DND-41 (cell line): ENCODE results near the gene ADRA2B.
"Not testable (repeated sequence)": the region's sequence is repeated elsewhere in the genome, so short reads cannot be mapped to it uniquely, and the experiment has no call there.

Experiments used
- ATAC-seq: fragments of 200-7000 bp; cut with Tn5 transposase; 3 replicates; pipeline ENCODE4 v1.9.1; 2021; ENCODE audit warnings: low read depth; ENCODE audit not compliant: insufficient read depth
- DNase-seq: peaks from one replicate; pipeline ENCODE4 v3.0.0-alpha.2; 2020
- H2AFZ ChIP-seq: 2 replicates; pipeline ENCODE4 v1.6.0; 2012; ENCODE audit warnings: low read depth, low read length
- H3K27ac ChIP-seq: 2 replicates; pipeline ENCODE4 v1.5.1; 2012; ENCODE audit warnings: low read length, inconsistent platforms
- H3K27me3 ChIP-seq: fragments of 200-600 bp; sonication (generic); 2 replicates; pipeline ENCODE4 v1.6.0; 2012; ENCODE audit warnings: low read length, mild to moderate bottlenecking, inconsistent platforms; ENCODE audit not compliant: insufficient read depth, poor library complexity
- H3K36me3 ChIP-seq: 2 replicates; pipeline ENCODE4 v1.5.1; 2012; ENCODE audit warnings: low read length, inconsistent platforms; ENCODE audit not compliant: insufficient read depth
- H3K4me1 ChIP-seq: 2 replicates; pipeline ENCODE4 v1.5.1; 2012; ENCODE audit warnings: mild to moderate bottlenecking, low read length; ENCODE audit not compliant: insufficient read depth
- H3K4me2 ChIP-seq: 2 replicates; pipeline ENCODE4 v1.6.0; 2012; ENCODE audit warnings: mild to moderate bottlenecking, moderate library complexity, low read length, inconsistent platforms; ENCODE audit not compliant: insufficient read depth
- H3K4me3 ChIP-seq, 2 experiments: fragments of 200-600 bp in 1 of 2; shearing (Covaris generic) in 1 of 2; 2 replicates each; pipeline ENCODE4 v1.5.1; 2012 to 2016; ENCODE audit warnings: inconsistent platforms in 2 of 2, low read length in 2 of 2, mild to moderate bottlenecking in 2 of 2, low read depth in 1 of 2, moderate library complexity in 1 of 2
- H3K79me2 ChIP-seq: 2 replicates; pipeline ENCODE4 v1.6.0; 2012; ENCODE audit warnings: low read length, inconsistent platforms; ENCODE audit not compliant: insufficient read depth
- H3K9ac ChIP-seq: 2 replicates; pipeline ENCODE4 v1.6.0; 2012; ENCODE audit warnings: low read depth, mild to moderate bottlenecking, inconsistent platforms, low read length, moderate library complexity
- H3K9me3 ChIP-seq: 2 replicates; pipeline ENCODE4 v1.5.1; 2012; ENCODE audit warnings: low read length, moderate library complexity, mild to moderate bottlenecking, inconsistent platforms; ENCODE audit not compliant: insufficient read depth, severe bottlenecking
- H4K20me1 ChIP-seq: 2 replicates; pipeline ENCODE4 v1.6.0; 2012; ENCODE audit warnings: low read length; ENCODE audit not compliant: insufficient read depth
- CTCF ChIP-seq: IDR thresholded peaks from 2 replicates; pipeline ENCODE4 v1.5.1; 2012; ENCODE audit warnings: borderline replicate concordance, low read length, moderate library complexity, mild to moderate bottlenecking; ENCODE audit not compliant: poor library complexity, severe bottlenecking; ENCODE audit errors: extremely low read depth
- EZH2 ChIP-seq: IDR thresholded peaks from 3 replicates; pipeline ENCODE4 v1.6.1; 2012; ENCODE audit warnings: borderline replicate concordance, low read depth, mild to moderate bottlenecking, moderate library complexity, low read length, inconsistent platforms; ENCODE audit not compliant: severe bottlenecking

ADRA2B gene

DNA sequence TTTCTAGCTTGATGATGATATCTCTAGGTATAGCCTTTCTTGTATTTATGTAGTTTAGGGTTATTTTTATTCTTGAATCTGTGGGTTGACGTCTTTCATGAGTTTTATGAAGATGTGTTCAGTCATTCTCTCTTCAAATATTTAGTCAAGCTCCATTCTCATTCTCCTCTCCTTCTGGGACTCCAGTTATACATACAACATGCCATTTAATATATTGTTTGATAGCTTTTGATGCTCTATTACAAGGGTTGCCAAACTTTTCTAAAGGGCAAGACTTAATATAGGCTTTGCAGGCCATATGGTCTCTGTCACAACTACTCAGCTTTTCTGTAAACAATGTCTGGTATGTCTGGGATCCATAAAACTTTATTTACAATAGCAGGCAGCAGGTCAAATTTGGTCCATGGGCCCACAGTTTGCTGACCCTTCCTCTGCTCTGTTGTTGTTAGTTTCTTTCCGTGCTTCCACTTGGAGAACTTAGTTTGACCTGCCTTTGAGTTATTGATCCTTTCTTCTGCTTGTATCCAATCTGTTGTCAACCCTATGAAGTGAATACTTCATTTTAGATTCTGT lies 41.1 kb downstream of the ADRA2B start:
- Histone ChIP-seq H3K4me3 (no peak overlapping the region), H2AFZ (no peak overlapping the region), H3K27ac (no peak overlapping the region), H3K36me3 (no peaks in the 10 kb centered on the region), H3K4me2 (no peak overlapping the region), H3K4me1 (no peaks in the 10 kb centered on the region), H3K9me3 (no peaks in the 10 kb centered on the region), H4K20me1 (no peaks in the 10 kb centered on the region), H3K27me3 (peaks cover 6% of the 10 kb centered on the region), H3K79me2 (no peaks in the 10 kb centered on the region), H3K9ac (no peak overlapping the region)
- no peak for DNase-seq
- TF ChIP-seq EZH2 (no peak), CTCF (no peak)
- no peak for ATAC-seq

DNA sequence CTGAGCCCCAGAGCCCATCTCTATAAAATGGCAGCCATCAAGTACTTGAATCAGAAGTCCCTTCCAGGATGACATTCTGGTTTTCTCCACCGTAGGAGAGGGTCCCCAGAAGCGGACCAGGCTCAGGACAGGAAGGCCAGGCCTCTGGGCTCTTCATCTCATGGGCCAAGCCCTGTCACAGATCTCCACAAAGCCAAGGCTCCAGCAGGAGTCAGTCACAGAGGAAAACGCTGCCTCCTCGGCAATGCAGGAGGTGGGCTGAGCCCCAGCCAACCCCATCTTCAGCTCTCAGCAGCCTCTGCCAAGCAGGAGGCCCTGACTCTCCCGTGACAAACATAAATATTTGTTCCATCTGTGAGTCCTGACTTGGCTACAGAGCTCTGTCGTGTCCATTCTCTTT lies 42.2 kb downstream of the ADRA2B start:
- Histone ChIP-seq H3K36me3 (no peaks in the 10 kb centered on the region), H3K27me3 (peaks cover 6% of the 10 kb centered on the region), H3K9ac (no peak overlapping the region), H4K20me1 (no peaks in the 10 kb centered on the region), H3K4me2 (no peak overlapping the region), H3K79me2 (no peaks in the 10 kb centered on the region), H3K9me3 (no peaks in the 10 kb centered on the region), H2AFZ (no peak overlapping the region), H3K4me1 (no peaks in the 10 kb centered on the region), H3K27ac (no peak overlapping the region), H3K4me3 (no peak overlapping the region)
- TF ChIP-seq EZH2: no peak
- TF ChIP-seq CTCF: no peak
- ATAC-seq (no peak), DNase-seq (no peak)

GRCh38 chr2:96073170-96073775 lies 43.1 kb downstream of the ADRA2B start:
- no peak overlapping the region for H3K4me3 ChIP-seq
- H2AFZ ChIP-seq: no peak overlapping the region
- ATAC-seq (no peak), DNase-seq (no peak)
- no peak overlapping the region for H3K9ac ChIP-seq
- H3K79me2 ChIP-seq: no peaks in the 10 kb centered on the region
- H3K27ac ChIP-seq: no peak overlapping the region
- peaks cover 6% of the 10 kb centered on the region for H3K27me3 ChIP-seq
- H3K4me1 ChIP-seq: no peaks in the 10 kb centered on the region
- TF ChIP-seq CTCF: no peak
- TF ChIP-seq EZH2: no peak
- H3K4me2 ChIP-seq: no peak overlapping the region
- no peaks in the 10 kb centered on the region for H3K36me3 ChIP-seq
- no peaks in the 10 kb centered on the region for H3K9me3 ChIP-seq
- H4K20me1 ChIP-seq: no peaks in the 10 kb centered on the region

GRCh38 chr2:96072746-96073145 lies 43.6 kb downstream of the ADRA2B start:
- Histone ChIP-seq H3K36me3 (no peaks in the 10 kb centered on the region), H3K27me3 (peaks cover 6% of the 10 kb centered on the region), H3K4me1 (no peaks in the 10 kb centered on the region), H3K9me3 (no peaks in the 10 kb centered on the region), H3K9ac (no peak overlapping the region), H3K27ac (no peak overlapping the region), H3K4me2 (no peak overlapping the region), H2AFZ (no peak overlapping the region), H3K79me2 (no peaks in the 10 kb centered on the region), H4K20me1 (no peaks in the 10 kb centered on the region), H3K4me3 (no peak overlapping the region)
- DNase-seq: no peak
- ATAC-seq: no peak
- TF ChIP-seq CTCF: no peak
- no peak for TF ChIP-seq EZH2

DNA sequence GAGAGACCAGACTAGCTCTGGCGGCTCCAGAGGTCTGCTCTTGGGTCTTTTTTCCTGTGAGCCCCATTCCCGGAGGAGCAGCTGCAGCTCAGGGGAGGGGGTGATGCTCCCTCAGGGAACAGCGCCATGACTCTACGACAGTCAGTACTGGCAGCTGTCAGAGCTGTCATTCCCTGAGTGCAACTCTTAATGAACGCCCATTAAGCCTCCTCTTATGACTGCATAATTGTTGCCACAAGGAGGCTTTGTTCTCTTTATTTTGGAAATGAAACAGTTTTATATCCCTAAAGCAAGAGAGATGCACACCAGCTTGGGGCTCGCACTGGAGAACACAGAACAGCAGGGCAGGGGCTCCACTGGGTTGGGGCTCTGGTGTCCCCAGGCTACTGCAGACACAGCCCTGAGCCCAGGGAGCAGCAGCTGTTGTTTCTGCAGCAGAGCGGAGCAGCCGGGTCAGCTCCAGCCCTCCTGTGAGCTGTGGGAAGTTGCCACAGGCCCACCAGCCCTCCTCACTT lies 44.3 kb downstream of the ADRA2B start:
- not testable (repeated sequence) for H3K27ac ChIP-seq, H2AFZ ChIP-seq, ATAC-seq, H3K79me2 ChIP-seq, H3K4me1 ChIP-seq, H3K4me3 ChIP-seq, H4K20me1 ChIP-seq, H3K36me3 ChIP-seq, H3K9ac ChIP-seq, H3K9me3 ChIP-seq, H3K4me2 ChIP-seq, DNase-seq, H3K27me3 ChIP-seq
